Memory B cell (primary cell): Measurements from ENCODE around the gene SARDH.
A peak's percentile ranks its signal among the peaks of the same experiment; 100 is the strongest.

Experiments
- ATAC-seq: fragments of 150-1000 bp; cut with Tn5 transposase; 2 replicates; pipeline ENCODE4 v1.10.0; 2021; ENCODE audit warnings: low read depth, mild to moderate bottlenecking, moderate library complexity
- DNase-seq, 2 donors: peaks; one replicate each; pipeline ENCODE4 v3.0.0; 2022; ENCODE audit warnings: low spot score in 2 of 2
- H3K27ac Mint-ChIP-seq: one replicate; pipeline ENCODE4 v1.8.0; 2022; ENCODE audit warnings: mild to moderate bottlenecking, moderate library complexity, mixed read lengths
- H3K27me3 Mint-ChIP-seq: one replicate; pipeline ENCODE4 v1.8.0; 2022; ENCODE audit warnings: mixed read lengths
- H3K36me3 Mint-ChIP-seq: one replicate; pipeline ENCODE4 v1.8.0; 2022; ENCODE audit warnings: mild to moderate bottlenecking, mixed read lengths
- H3K4me1 Mint-ChIP-seq: one replicate; pipeline ENCODE4 v1.8.0; 2022; ENCODE audit warnings: mixed read lengths
- H3K4me3 Mint-ChIP-seq: one replicate; pipeline ENCODE4 v1.8.0; 2022; ENCODE audit warnings: mild to moderate bottlenecking, moderate library complexity, mixed read lengths
- H3K9me3 Mint-ChIP-seq: one replicate; pipeline ENCODE4 v1.8.0; 2022; ENCODE audit warnings: mixed read lengths

Gene SARDH

GRCh38 chr9:133738640-133739225 is 581 bp upstream of the SARDH start:
- no peaks in the 10 kb centered on the region for H3K36me3 Mint-ChIP-seq
- peaks cover 21% of the 10 kb centered on the region for H3K4me1 Mint-ChIP-seq
- peak overlapping the region; percentile 62 for H3K4me3 Mint-ChIP-seq
- H3K9me3 Mint-ChIP-seq: no peaks in the 10 kb centered on the region
- DNase-seq (no peak), ATAC-seq (no peak)
- no peak overlapping the region for H3K27ac Mint-ChIP-seq
- peaks cover 3% of the 10 kb centered on the region for H3K27me3 Mint-ChIP-seq

DNA sequence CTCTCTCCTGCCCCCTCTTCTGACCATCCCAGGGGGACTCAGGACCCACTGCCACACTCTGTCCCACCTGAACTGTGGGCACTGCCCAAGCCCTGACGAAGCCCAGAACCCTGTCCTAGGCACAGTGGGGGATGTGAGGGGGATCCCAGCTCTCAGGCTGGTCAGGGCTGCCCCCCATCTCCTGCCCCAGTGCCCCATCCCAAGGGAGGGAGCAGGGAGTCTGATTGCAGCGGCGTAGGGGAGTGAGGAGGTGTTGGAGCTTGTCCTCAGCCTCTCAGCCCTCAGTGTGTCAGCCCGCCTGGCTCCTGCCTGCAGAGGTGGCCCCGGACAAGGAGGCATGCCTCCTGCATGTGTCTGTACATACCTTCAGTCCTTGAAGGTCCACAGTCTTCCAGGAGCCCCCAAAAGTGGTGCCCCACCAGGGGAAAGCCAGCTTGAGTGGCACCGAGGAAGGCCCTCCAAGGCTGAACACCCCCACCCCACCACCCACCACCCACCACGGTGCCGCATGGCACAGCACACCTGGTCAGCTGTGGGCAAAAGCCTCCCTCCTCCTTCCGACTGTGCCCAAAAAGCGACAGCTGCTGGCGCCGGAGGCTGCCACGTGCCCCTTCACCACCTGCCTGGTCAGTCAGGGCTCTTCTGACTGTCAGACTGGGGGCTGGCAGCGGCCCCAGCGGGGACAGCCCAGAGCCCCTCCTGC is 930 bp downstream of the SARDH start:
- Mint-ChIP-seq H3K4me1 (peaks cover 21% of the 10 kb centered on the region), H3K27me3 (peaks cover 6% of the 10 kb centered on the region), H3K27ac (peak overlapping the region; percentile 65), H3K9me3 (no peaks in the 10 kb centered on the region), H3K4me3 (no peak overlapping the region), H3K36me3 (no peaks in the 10 kb centered on the region)
- DNase-seq: no peak
- no peak for ATAC-seq

GRCh38 chr9:133735931-133736330 is 2.2 kb downstream of the SARDH start:
- peak; percentile 71 for ATAC-seq
- Mint-ChIP-seq H3K27ac (no peak overlapping the region), H3K4me3 (peak overlapping the region; percentile 45), H3K9me3 (no peaks in the 10 kb centered on the region), H3K36me3 (no peaks in the 10 kb centered on the region), H3K27me3 (peaks cover 9% of the 10 kb centered on the region), H3K4me1 (peaks cover 21% of the 10 kb centered on the region)
- DNase-seq: no peak

- Mint-ChIP-seq H3K27ac (peak overlapping the region; percentile 93), H3K9me3 (no peaks in the 10 kb centered on the region), H3K4me1 (peaks cover 21% of the 10 kb centered on the region), H3K36me3 (no peaks in the 10 kb centered on the region), H3K27me3 (peaks cover 11% of the 10 kb centered on the region), H3K4me3 (peak overlapping the region; percentile 77)
- no peak for DNase-seq
- peak; percentile 62 for ATAC-seq
Observed at GRCh38 chr9:133735415-133735775, 2.8 kb downstream of the SARDH start.

GRCh38 chr9:133734590-133735414 is 3.4 kb downstream of the SARDH start:
- H3K36me3 Mint-ChIP-seq: no peaks in the 10 kb centered on the region
- peak; percentile 49 for ATAC-seq

DNA sequence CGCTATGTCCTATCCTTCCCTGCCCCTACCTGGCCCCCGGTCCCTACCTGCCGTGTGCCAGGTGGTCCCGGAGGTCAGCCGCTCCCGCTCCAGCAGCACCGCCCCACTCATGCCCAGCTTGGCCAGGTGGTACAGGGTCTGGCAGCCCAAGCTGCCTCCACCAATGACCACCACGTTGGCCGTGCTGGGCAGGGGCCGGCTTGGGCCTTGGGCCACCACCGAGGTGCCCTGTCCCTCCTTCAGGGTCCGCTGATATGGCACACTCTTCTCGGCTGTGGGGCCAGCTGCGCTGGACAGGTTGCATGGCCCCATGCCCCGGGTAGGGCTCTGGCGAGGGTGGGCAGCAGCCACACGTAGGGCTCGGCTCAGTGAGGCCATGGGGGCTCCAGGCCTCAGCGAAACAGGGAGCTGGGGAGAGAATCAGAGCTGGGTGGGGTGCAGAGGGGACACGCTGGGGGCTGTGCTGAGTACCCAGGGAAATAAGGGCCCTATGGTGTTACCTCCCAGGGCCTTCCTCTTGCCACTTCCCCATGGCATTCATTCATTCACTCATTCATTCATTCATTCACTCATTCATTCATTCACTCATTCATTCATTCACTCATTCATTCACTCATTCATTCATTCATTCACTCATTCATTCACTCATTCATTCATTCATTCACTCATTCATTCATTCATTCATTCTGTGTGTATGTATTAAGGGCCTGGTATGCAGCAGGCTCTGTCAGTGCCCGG is 4.2 kb downstream of the SARDH start:
- H3K9me3 Mint-ChIP-seq: no peaks in the 10 kb centered on the region
- ATAC-seq: no peak
- H3K27me3 Mint-ChIP-seq: peaks cover 12% of the 10 kb centered on the region
- H3K36me3 Mint-ChIP-seq: no peaks in the 10 kb centered on the region
- no peak overlapping the region for H3K27ac Mint-ChIP-seq
- H3K4me3 Mint-ChIP-seq: peak overlapping the region; percentile 65
- DNase-seq: no peak
- peaks cover 21% of the 10 kb centered on the region for H3K4me1 Mint-ChIP-seq

More at GRCh38 chr9:133734590-133735414, 3.4 kb downstream of the SARDH start:
- no peak for DNase-seq
- peaks cover 11% of the 10 kb centered on the region for H3K27me3 Mint-ChIP-seq
- peak overlapping the region; percentile 93 for H3K27ac Mint-ChIP-seq
- no peaks in the 10 kb centered on the region for H3K9me3 Mint-ChIP-seq
- H3K4me3 Mint-ChIP-seq: peak overlapping the region; percentile 77
- peaks cover 21% of the 10 kb centered on the region for H3K4me1 Mint-ChIP-seq

DNA sequence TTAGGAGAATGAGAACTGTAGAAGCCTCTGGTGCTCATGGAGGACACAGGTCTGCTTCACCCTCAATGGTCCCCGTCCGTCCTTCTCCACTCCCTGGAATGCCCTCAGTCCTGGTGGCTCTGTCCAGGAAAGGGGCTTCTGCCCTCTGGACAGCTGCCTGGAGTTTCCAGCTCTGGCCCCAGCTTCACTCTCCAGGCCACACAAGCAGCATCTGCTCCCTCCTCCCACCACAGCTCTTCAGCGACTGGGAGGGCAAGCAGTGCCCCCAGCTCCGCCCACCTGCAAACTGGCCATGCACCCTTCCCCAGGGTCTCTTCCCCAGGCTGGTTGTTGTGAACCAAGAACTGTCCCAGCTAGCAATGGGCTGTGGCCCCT is 4.7 kb downstream of the SARDH start:
- Mint-ChIP-seq H3K27me3 (peaks cover 17% of the 10 kb centered on the region), H3K36me3 (no peaks in the 10 kb centered on the region), H3K4me1 (peaks cover 25% of the 10 kb centered on the region), H3K27ac (no peak overlapping the region), H3K9me3 (no peaks in the 10 kb centered on the region), H3K4me3 (no peak overlapping the region)
- ATAC-seq (no peak), DNase-seq (no peak)

DNA sequence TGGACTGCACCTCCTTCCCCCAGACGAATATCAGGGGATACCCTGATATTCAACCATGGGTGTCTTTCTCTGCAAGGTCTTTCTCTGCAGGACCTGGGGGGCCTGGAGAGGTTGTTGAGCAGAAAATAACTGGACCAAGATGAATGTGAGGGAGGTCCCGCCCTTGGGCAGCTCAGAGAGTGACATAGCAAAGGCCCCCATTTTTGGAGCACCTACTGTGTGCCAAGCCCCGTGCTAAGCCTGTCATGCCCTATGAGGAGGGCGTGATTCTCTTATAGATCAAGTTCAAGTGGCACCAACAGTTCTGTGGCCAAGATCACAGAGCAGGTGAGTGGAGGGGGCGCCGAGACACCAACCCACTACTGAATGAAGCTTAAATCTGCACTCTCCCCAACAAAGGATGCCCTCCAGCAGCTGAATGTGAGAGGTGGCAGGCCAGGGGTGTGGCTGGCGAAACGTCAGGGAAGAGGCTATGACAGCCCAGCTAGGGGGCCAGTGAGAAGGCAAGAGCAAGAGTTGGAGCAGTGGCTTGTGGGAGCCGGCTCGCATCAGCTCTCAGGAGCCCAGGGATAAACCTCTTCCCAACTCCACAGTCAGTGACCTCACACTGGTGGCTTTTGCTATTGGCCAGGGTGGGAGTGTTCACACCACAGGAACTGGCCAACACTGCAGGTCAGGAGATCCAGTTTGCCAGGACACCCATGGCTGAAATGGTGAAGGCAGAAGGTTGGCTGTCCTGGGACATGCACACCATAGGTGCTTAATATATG is 5.3 kb downstream of the SARDH start:
- no peak for DNase-seq
- no peaks in the 10 kb centered on the region for H3K36me3 Mint-ChIP-seq
- peaks cover 19% of the 10 kb centered on the region for H3K27me3 Mint-ChIP-seq
- H3K9me3 Mint-ChIP-seq: no peaks in the 10 kb centered on the region
- H3K4me1 Mint-ChIP-seq: peaks cover 24% of the 10 kb centered on the region
- no peak for ATAC-seq
- no peak overlapping the region for H3K27ac Mint-ChIP-seq
- H3K4me3 Mint-ChIP-seq: no peak overlapping the region

- DNase-seq (no peak), ATAC-seq (no peak)
- Mint-ChIP-seq H3K4me1 (peaks cover 22% of the 10 kb centered on the region), H3K36me3 (no peaks in the 10 kb centered on the region), H3K27ac (no peak overlapping the region), H3K9me3 (no peaks in the 10 kb centered on the region), H3K27me3 (peaks cover 20% of the 10 kb centered on the region), H3K4me3 (no peak overlapping the region)
Observed at GRCh38 chr9:133731876-133732638, 6.1 kb downstream of the SARDH start.

DNA sequence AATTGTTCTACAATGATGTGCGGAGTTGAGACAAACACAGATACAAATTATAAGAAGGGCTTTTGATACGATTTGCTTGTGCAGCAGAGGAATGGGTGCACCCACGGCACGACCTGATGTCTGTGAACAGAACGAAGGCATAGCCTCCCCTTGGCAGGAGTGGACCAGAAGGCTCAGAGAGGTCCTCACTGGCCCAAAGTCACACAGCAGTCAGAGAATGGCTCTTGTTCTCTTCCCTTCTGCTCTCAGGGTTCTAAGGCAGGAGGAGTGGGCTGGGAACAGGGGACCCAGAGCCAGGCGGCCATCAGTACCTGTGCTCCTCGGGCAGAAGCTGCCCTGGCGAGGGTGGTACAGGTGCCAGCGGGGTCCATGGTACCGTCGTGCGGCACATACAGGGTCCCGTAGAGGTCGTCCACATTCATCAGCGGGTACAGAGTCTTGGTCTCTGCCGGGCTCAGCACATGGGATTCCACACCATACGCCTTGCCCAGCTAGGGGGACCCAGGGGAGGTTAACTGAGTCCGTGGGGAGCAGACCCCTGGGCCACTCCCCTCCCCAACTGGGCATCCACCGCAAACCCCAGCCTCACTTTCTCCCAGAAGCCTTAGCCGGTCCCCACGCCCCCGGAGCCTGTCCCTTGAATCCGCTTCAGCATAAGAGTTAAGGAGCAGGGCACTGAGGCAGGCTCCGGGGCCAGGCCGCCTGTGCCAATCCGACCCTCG is 7.0 kb downstream of the SARDH start:
- no peaks in the 10 kb centered on the region for H3K36me3 Mint-ChIP-seq
- H3K4me1 Mint-ChIP-seq: peaks cover 26% of the 10 kb centered on the region
- no peaks in the 10 kb centered on the region for H3K9me3 Mint-ChIP-seq
- no peak overlapping the region for H3K27ac Mint-ChIP-seq
- H3K27me3 Mint-ChIP-seq: peaks cover 25% of the 10 kb centered on the region
- DNase-seq (no peak), ATAC-seq (no peak)
- H3K4me3 Mint-ChIP-seq: no peak overlapping the region

DNA sequence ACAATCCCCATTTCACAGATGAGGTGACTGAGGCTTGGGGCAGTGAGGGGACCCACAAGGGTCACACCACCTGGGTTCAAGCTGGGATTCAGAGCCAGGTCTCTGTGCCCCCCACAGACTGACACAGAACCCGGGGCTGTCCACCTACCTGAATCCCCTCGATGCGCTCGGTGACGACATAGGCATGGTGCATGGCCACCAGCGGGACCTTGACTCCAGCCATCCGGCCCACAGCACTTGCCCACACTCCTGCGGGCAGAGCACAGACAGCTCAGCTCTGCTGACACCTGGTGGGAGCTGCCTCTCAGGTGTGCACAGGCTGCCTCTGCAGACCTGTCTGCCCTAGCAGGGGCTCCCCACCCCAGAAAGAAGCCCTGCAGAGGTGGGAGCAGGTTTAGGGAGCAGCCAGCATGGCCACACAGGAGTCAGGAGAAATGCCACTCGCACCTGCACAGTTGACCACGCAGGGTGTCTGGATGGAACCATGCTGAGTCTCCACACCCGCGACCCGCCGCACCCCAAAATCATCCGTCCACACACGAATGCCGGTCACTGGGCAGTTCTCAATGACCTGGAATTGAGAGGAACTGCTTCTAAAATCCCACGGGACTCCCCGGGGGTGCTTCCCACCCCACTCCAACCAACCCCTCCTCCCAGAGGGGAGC is 8.4 kb downstream of the SARDH start:
- no peaks in the 10 kb centered on the region for H3K36me3 Mint-ChIP-seq
- DNase-seq (no peak), ATAC-seq (no peak)
- H3K9me3 Mint-ChIP-seq: no peaks in the 10 kb centered on the region
- H3K4me1 Mint-ChIP-seq: peaks cover 17% of the 10 kb centered on the region
- no peak overlapping the region for H3K27ac Mint-ChIP-seq
- H3K4me3 Mint-ChIP-seq: no peak overlapping the region
- H3K27me3 Mint-ChIP-seq: peaks cover 25% of the 10 kb centered on the region
